Measurements from ENCODE around the gene ARSI.

Gene ARSI

GRCh38 chr5:150307617-150308426, 5.1 kb upstream of the ARSI start:
- DNase-seq (ENCODE audit: low spot score), result peak; percentile 82

GRCh38 chr5:150306775-150307174, 4.1 kb upstream of the ARSI start:
- no peak for DNase-seq (ENCODE audit: low spot score)

- DNase-seq (ENCODE audit: low spot score), result no peak
Measured at GRCh38 chr5:150305557-150305956, 2.9 kb upstream of the ARSI start.

- no peak for DNase-seq (ENCODE audit: low spot score)
Measured at GRCh38 chr5:150305095-150305494, 2.4 kb upstream of the ARSI start.

- DNase-seq (ENCODE audit: low spot score), result no peak
Measured at GRCh38 chr5:150304481-150305081, 1.9 kb upstream of the ARSI start.

GRCh38 chr5:150303660-150304386, 1.1 kb upstream of the ARSI start:
- DNase-seq (ENCODE audit: low spot score), result no peak

- no peak for DNase-seq (ENCODE audit: low spot score)
Measured at GRCh38 chr5:150303070-150303615, 438 bp upstream of the ARSI start.

GRCh38 chr5:150301901-150302300, 804 bp downstream of the ARSI start:
- DNase-seq (ENCODE audit: low spot score), result no peak

- DNase-seq (ENCODE audit: low spot score), result no peak
Measured at GRCh38 chr5:150301170-150301505, 1.6 kb downstream of the ARSI start.

- DNase-seq (ENCODE audit: low spot score), result no peak
Measured at GRCh38 chr5:150300496-150301169, 2.1 kb downstream of the ARSI start.

GRCh38 chr5:150299571-150300327, 3.0 kb downstream of the ARSI start:
- peak; percentile 5 for DNase-seq (ENCODE audit: low spot score)

- DNase-seq (ENCODE audit: low spot score), result peak; percentile 43
Measured at GRCh38 chr5:150298701-150299451, 3.8 kb downstream of the ARSI start.

GRCh38 chr5:150297934-150298595, 4.6 kb downstream of the ARSI start:
- no peak for DNase-seq (ENCODE audit: low spot score)

- no peak for DNase-seq (ENCODE audit: low spot score)
Measured at GRCh38 chr5:150297236-150297890, 5.3 kb downstream of the ARSI start.

- no peak for DNase-seq (ENCODE audit: low spot score)
Measured at GRCh38 chr5:150296496-150296895, 6.2 kb downstream of the ARSI start.

GRCh38 chr5:150295741-150296486, 6.8 kb downstream of the ARSI start:
- no peak for DNase-seq (ENCODE audit: low spot score)

GRCh38 chr5:150295172-150295634, 7.5 kb downstream of the ARSI start:
- DNase-seq (ENCODE audit: low spot score), result peak; percentile 36

- DNase-seq (ENCODE audit: low spot score), result no peak
Measured at GRCh38 chr5:150294551-150295071, 8.1 kb downstream of the ARSI start.

Measured in COLO829 (cell line).